NCI-H2227 (cell line): ENCODE results near the gene CD2BP2.
A peak's percentile ranks its signal among the peaks of the same experiment; 100 is the strongest.

Experiments
- DNase-seq: peaks from one replicate; lab custom pipeline; 2025; ENCODE audit not compliant: unreplicated experiment; lab: John Stamatoyannopoulos, UW

Gene CD2BP2

DNA sequence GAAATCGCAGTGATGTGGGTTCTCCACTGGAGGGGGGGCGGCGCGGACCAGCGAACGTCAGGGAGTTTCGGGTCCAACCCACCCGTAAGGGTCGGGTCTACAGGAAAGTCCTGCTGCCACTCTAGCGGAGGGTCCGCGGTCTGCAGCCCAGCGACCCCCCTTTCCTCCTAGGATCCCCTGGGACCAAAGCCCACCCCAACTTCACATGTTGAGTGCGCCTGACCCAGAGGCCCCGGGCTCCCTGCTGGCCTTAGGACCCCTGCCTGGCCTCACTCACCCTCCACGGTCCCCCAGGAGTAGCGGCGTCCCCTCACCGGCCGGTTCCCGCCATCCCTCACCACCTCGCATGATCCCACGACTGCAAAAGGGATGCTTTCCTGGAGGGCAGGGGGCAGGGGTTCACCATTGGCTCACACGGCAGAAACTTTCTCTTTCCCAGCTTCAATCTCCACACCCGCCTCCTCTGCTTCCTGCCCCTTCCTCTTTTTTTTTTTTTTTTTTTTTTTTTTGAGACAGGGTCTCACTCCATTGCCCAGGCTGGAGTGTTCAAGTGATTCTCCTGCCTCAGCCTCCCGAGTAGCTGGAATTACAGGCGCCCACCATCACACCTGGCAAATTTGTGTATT lies 24.2 kb upstream of the CD2BP2 start:
- no peak for DNase-seq

DNA sequence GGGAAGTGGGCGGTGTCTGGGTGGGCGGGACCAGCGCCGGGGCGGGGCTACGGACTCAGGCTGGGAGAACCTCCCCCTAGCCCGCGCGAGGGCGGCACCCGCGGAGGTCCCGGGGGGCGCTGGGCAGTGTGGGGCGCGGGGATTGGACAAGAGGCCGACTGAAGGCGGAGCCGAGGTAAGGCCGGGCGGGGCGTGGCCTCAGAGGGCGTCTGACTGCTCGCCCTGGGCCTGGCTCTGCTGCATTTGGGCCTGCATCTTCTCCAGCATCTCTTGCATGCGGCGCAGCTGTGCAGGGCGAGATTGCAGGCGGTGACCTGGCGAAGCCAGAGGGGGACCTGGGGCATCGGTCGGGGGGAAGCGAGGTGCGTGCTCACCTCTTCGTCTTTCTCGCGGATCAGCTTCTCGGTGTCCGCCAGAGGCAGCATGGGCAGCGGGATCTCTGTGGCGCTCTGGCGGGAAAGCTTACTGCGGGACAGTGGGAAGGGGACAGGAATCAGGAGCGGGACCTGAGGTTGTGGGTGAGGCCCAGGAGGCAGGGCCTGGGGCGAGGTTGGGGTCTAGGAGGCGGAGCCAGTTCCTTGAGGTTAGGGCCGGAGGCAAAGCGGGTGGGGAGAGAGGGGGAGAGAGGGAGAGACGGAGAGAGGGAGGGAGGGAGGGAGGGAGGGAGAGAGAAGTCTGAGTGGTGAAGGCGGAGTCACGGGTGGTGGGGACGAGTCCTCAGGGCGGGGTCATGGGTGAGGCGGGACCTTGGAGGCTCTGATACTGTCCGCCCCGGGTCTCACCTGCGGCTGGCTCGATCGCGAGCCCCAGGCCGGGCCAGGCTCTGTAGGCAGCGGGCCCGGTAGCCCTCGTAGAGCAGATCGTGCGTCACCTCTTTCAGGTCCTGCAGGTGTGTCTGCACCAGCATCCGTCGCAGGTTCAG lies 23.4 kb upstream of the CD2BP2 start:
- peak; percentile 99 for DNase-seq

DNA sequence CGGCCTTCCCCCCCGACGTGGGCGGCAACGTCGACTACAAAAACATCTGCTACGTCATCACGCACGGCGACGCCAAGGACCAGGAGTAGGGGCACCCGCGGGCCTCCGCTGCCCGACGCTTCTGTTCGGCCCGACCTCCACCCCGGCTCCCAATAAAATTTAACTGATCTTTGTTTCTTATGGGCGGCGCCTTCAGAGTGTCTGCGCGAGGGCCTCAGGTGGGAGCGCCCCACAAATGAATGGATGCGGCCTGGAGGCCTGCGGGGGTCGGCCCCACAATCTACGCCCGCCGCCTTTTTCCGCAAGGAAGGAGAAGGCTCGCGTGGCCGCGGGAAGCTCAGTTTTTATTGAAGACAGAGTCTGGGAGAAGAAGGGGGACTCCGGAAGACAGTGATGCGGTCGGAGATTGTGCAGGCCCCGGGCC lies 22.7 kb upstream of the CD2BP2 start:
- DNase-seq, result peak; percentile 94

DNA sequence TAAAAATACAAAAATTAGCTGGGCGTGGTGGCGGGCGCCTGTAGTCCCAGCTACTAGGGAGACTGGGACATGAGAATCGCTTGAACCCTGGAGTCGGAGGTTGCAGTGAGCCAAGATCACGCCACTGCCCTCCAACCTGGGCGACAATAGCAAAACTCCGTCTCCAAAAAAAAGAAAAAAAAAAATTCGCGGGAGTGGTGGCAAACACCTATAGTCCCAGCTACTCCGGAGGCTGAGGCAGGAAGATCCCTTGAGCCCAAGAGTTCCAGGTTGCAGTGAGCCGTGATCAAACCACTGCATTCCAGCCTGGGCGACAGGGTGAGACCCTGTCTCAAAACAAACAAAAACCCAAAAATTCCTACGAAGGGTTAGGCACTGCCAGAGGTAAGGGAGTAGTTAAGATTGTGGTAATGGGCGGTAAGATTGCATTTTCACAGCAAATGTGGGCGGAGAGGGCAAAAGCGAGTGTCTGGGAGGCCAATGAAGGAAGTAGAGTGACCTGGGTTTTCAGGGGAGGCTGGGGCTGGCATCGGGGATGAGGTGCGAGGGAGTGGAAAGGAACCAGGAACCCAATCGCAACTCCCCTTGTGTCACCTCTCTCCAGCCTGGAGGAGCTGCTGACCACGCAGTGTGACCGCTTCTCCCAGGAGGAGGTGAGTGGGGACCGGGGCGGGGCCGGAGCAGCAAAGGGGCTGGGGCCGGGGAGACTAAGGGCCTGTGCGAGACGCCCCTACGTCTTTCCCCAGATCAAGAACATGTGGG lies 22.1 kb upstream of the CD2BP2 start:
- no peak for DNase-seq

DNA sequence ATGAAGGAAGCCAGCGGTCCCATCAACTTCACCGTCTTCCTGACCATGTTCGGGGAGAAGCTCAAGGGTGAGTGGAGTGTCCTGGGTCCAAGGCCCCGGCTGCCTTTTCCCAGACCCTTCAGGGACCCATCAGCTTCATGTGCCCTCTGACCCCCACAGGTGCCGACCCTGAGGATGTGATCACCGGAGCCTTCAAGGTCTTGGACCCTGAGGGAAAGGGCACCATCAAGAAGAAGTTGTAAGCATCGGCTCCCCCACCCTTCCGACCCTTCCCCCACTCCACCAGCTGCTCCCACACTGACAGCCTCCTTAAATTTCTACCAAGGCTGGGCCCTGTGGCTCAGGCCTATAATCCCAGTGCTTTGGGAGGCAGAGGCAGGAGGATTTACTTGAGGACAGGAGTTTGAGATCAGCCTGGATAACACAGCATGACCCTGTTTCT lies 21.4 kb upstream of the CD2BP2 start:
- no peak for DNase-seq

DNA sequence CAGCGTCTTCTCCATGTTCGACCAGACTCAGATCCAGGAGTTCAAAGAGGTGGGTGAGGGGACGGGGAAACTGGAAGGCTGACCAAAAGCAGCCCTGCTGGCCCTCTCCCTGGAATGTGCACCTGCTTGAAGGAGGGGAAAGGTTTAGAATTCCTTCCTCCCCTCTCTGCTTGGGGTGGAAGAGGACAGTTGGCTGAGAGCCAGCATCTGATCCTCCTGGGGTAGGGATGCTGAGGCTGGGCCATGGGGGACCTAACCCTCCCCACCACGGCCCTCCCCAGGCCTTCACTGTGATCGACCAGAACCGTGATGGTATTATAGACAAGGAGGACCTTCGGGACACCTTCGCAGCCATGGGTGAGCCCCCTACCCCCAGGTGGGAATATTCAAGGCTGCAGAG lies 20.8 kb upstream of the CD2BP2 start:
- DNase-seq, result no peak

DNA sequence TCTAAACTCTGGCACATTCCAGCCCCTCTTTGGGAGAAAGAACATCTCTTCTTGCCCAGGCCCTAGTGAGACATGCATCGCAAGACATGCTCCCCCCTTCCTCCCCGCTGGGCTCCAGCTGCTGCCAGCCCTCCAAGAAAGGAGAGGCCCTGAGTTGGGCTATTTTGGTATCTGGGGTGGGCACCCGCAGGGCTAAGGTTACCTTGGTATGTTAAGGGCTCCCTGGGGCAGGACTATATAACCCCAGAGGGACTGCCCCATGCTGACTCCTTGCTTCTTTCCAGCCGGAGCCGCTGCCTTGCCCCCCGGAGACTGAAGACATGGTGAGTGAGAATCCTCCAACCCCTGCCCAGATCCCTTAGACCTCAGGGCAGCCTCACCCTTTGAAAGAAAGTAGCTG lies 19.4 kb upstream of the CD2BP2 start, which contains the start of gene MYL11:
Gene MYL11, plus strand, starts transcription at position 265 of the 400 bp plus-strand sequence. Its CDS starts 56 bp downstream, at position 321.
- DNase-seq, result no peak

DNA sequence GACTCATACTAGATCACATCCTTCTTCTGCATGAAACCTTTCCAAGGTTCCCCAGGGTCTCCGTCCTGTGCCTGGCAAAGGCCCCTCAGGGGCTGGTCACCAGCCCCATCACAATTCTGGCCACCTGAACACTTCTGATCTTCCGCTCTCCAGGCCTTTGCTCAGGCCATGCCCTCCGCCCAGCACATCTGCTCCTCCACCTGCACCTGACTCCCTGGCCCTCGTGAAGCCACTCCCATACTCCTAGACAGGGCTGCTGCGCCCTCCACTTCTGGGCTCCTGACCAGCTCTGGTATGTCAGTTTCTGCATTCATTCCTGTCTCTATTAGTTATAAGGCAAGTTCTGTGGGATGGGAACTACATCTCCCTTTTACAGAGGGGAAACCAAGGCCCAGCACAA lies 17.6 kb upstream of the CD2BP2 start:
- no peak for DNase-seq

DNA sequence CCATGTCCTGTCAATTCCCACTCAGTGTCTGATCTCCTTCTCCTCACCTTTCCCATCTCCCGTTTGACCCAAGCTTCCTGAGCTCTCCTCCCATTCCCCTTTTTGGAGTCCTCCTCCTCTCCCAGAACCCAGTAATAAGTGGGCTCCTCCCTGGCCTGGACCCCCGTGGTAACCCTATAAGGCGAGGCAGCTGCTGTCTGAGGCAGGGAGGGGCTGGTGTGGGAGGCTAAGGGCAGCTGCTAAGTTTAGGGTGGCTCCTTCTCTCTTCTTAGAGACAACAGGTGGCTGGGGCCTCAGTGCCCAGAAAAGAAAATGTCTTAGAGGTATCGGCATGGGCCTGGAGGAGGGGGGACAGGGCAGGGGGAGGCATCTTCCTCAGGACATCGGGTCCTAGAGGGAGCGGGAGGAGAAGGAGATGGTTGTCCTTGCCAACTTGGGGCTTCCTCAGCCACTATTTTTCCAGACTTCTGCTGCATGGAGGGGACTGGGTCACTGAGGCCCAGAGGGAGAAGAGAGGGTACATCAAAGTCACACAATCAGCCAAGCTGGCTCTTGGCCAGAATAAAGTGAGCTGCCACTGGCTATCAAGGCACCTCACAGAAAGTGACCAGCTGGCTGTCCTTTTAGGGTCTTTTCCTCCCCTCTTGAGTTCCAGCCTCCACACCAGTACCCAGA lies 17.1 kb upstream of the CD2BP2 start:
- DNase-seq, result no peak

DNA sequence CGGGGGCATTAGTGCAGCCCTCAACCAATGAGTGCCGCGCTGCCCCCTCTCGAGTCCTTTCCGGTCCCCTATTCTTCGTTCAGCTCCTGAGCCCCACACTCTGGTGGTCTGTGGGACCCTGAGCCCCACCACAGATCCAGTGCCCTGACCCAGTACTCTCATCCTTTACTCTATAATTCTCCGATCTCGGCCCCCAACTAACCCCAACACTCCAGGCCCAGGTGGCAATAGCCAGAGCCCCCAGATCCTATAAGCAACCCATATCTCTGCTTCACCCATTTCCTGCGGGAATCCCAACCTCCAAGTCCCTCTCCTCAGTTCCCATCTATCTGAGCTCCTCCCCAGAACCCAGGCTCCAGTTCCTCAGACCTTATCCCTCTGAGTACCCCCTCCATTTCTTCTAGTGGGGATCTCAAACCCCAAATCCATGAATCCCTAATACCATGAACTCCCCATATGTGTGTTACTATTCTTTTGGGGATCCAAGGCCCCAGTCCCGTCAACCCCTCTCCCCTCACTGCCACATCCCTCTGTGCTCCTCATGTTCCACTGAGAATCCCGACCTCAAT lies 16.2 kb upstream of the CD2BP2 start:
- no peak for DNase-seq

DNA sequence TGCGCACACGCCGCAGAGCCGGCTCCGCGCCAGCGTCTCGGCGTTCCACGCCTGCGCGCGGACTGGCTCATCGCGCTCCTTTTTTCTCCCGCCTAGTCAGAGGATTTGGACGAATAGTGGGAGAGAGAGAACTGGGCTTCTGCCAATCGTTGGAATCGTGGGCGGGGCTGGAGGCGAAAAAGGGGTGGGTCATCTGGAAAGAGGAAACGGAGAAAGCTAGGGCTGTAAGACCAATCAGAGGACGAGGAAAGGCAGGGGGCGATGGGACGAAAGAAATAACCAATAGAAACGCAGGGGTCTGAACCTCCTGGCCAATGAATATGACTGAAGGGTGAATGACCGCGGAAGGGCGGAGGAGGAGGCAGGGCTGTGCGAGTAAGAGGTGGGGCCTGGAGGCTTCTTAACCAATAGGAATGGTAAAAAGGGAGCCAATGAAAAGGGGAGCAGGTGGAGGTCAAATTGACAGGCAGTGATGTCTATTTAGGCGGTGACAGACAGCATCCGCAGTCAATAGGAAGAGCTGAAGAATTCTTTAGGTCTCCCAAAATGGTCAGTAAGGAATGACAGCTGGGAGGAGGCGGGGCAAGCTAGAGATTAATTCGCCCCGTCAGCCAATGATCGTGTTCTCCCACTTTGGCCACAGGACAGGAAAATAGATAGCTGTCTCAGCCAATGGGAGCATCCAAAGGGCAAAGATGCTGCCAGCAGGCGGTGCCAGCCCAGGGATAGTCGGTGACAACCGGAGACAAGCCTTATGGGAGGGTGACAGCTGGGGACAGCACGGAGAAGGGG lies 15.5 kb upstream of the CD2BP2 start, which contains the start of gene TBC1D10B:
Gene TBC1D10B, minus strand, starts transcription at position 39 of the 792 bp plus-strand sequence. CDS start 311 bp downstream, outside the sequence.
- DNase-seq, result peak; percentile 100

DNA sequence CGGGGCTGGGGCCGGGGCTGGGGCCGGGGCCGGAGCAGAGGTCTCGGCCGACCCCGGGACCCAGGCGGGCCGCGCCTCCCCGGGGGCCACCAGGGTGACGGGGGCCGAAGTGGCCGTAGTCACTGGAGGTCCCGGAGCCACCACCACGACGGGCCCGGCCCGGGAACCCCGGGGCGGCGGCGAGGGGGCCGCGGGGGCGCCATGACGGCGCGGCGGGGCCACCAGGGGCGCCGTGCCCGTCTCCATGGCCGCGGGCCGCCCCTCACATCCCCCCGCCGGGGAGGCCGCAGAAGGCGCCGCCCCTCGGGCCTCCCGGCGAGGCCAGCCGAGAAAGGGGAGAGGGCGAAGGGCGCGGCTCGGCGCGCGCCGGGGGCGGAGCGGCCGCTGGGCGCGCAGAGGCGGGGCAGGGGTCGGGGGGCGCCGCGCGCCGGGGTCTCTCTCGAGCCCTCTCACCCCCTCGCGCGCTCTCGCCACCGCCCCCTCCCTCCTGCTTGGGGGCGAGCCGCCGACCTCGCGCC lies 14.9 kb upstream of the CD2BP2 start:
- no peak for DNase-seq

DNA sequence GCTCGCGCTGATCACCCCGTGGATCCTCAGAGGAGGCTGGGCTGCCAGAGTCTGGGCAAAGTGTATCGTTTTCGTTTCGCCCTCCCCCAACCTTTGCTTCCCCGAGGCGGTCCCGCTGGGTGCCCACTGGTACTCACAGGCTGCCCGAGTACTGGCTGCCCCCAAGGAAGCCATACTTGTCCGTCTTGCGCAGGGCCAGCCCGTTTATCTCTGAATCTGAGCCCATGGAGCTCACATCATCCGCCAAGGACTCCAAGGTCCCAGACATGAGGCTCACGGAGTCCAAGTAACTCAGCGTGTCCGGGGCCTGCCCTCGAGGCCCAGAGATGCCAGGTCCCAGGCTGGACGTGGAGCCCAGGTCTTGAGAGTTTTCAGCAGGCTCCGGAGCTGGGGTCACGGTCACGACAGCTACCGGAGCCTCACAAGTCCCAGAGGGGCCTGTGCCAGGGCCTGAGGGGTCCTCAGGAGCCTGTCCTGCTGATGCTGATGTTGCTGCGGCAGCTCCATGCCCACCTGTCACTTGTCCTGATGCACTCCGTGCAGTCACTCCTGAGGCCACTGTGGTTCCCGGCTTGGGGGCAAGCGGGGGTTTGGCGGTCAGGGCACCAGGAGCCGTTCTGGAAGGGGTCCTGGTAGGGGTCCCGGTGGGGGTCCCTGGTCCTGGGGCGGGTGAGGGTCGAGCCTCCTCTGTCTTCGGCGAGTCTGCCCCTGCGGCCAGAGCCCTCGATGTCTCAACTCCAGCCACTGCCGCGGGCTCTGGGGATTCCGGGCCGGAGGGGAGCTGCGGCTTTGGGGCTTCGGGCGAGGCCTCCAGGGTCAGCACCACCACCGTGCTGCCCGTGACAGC lies 14.2 kb upstream of the CD2BP2 start:
- DNase-seq, result no peak

DNA sequence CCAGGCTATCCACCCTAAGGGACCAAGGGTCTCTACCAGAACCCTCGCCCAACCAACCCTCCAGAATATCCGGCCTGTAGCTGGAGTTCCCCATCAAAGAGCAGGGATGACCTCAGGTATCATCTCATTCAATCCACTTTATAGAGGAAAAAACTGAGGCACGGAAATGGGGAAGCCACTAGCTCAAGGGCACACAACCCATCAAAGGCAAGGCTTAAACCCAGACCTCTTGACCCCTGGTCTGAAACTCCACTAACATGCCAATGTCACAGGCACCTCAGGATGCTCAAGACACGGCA lies 13.6 kb upstream of the CD2BP2 start:
- no peak for DNase-seq

DNA sequence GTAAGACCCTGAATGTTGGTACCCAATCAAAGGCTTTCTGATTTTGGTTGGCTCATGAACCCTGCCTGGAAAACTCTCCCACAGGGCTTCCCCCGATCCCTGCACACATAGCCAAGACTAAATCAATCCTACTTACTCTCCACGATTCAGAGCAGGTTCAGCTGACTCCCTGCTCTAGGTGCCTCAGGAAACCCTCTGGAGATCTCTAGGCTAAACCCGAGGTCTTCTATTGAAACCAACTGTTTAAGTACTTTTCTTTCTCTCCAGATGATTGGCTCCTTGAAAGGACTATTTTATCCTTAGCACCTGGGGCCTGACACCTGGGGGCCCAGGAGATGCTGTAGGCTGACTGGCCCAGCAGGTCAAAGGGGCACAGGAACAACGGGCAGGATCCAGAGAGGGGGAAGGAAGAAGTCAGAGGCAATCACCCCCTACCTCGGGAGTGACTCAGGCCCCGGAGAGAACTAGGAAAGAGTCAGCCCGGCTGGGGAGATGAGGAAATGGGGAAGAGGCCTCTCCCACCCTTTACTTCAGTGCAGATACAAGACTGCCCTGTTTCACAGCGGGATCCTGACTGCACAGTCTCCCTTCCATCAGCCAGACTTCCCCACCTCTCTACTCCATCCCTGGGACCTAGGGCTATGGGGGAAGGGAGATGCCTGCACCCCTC lies 13.1 kb upstream of the CD2BP2 start:
- no peak for DNase-seq

DNA sequence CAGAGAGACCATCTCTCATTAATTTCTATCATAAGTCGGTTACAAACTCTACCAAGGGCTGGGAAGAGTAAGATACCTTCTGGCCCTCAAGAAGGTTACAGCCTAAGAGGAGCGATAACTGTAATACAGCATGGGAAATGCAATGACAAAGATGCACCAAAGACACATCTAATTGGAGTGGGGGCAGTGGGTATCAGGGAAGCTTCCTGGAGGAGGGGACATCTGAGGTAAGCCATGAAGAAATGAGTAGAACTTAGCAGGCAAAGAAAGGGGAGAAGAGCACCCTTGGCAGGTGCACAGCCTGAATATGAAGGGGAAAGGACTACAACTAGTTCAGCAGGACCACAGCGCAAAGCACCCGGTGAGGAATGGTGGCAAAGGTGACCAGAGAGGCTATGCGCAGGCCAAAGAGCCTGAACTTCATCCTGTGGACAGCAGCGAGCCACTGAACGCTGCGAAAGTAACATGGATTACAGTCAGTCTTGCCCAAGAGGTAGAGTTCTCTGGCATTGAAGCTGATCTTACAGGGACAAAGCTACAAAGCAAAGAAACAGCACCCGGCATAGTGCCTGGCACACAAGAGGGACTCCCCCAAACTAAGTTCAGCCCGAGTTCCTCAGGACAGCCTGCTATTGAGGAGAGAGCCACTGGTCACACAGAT lies 12.4 kb upstream of the CD2BP2 start:
- no peak for DNase-seq

DNA sequence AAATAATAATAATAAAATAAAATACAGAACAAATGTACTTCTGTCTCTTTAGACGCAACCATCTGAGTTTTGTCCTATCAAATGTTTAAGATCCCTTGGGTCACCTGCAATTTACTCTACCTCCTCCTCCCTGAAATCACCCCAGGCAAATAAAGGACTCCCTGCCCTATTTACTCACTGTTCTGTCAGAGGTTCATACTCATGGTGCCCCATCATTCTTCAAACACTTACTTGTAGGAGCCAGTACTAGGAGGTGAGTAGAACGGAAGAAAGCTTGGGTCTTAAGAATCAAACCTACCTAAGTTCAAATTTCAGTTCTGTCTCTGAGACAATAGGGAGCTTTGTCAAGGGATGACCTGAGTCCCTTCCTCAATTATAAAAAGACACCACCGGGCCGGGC lies 11.4 kb upstream of the CD2BP2 start:
- DNase-seq, result no peak

DNA sequence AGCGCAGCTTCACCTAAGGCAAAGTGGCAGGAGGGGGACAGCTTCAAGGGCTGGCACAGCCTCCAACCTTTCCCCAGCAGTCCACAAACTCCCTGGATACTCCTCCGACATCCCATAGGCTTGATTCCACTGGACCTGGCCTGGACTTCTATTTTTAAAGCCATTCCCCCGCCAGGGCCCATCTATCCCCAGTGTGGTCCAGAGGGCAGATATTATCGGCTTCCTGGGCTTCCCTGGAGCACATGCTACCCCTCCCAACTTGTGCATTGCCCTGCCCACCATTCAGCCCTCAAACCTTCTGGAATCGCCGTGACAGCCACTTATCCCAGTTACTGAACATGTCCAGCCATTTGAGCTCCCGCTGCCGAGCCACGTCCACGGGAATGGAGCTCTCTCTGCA lies 10.1 kb upstream of the CD2BP2 start:
- DNase-seq, result no peak
